Hepatocyte (in vitro differentiated cells): ENCODE data around the gene INTS11.

ENCODE experiments used
- EZH2 ChIP-seq: fragments of 200-600 bp; sonication (generic); IDR thresholded peaks from 2 replicates; pipeline ENCODE4 v1.6.1; 2016; ENCODE audit warnings: antibody characterized with exemption, mild to moderate bottlenecking, borderline replicate concordance
- EZH2phosphoT487 ChIP-seq: fragments of 200-600 bp; sonication (generic); IDR thresholded peaks from one replicate; pipeline ENCODE4 v1.6.1; 2018; ENCODE audit warnings: antibody characterized with exemption, mild to moderate bottlenecking, low read depth, moderate library complexity; ENCODE audit not compliant: unreplicated experiment, severe bottlenecking
- TF ChIP-seq, protein P1 (sequence below): fragments of 200-600 bp; sonication (generic); IDR thresholded peaks from 2 replicates; pipeline ENCODE4 v1.5.1; 2016; ENCODE audit warnings: antibody characterized with exemption, mild to moderate bottlenecking; ENCODE audit not compliant: poor library complexity

DNA sequence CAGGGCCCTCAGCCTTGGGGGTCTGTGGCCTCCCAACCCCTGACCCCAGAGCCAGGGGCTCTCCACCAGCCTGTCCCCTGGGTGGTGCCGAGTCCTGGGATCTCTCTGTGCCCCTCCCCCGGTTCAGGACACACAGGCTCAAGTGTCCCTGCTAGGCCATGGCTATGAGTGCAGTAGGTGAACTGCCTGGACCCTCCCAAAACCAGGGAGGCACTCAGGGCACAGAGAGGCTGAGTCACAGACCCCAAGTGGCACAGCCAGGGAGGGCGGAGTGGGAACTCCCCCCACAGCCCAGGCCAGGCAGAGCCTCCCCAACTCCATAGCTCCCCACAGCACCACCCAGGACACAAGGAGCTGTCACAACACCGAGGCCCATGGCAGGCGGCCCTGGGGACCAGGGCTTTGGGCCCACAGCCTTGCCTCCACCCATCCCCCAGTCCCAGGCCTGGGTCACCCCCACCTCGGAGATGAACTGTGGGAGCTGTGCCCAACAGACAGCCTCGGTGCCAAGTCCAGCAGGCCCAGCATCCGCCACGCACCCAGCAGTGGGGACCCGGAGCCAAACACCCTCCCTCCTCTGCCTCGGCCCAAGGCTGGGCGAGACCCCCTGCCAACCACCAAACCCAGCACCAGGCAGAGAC, 21.5 kb upstream of the INTS11 start:
- TF ChIP-seq, protein P1, sequence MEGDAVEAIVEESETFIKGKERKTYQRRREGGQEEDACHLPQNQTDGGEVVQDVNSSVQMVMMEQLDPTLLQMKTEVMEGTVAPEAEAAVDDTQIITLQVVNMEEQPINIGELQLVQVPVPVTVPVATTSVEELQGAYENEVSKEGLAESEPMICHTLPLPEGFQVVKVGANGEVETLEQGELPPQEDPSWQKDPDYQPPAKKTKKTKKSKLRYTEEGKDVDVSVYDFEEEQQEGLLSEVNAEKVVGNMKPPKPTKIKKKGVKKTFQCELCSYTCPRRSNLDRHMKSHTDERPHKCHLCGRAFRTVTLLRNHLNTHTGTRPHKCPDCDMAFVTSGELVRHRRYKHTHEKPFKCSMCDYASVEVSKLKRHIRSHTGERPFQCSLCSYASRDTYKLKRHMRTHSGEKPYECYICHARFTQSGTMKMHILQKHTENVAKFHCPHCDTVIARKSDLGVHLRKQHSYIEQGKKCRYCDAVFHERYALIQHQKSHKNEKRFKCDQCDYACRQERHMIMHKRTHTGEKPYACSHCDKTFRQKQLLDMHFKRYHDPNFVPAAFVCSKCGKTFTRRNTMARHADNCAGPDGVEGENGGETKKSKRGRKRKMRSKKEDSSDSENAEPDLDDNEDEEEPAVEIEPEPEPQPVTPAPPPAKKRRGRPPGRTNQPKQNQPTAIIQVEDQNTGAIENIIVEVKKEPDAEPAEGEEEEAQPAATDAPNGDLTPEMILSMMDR = no peak
- TF ChIP-seq EZH2 (no peak), EZH2phosphoT487 (no peak)
